Neutrophil (primary cell): ENCODE measurements around the gene KIF5A.
"Not testable (repeated sequence)": the region's sequence is repeated elsewhere in the genome, so short reads cannot be mapped to it uniquely, and the experiment has no call there.

Experiments used
- H3K27ac ChIP-seq: fragments of 200-600 bp; sonication (generic); 2 replicates; pipeline ENCODE4 v1.5.1; 2016; ENCODE audit warnings: mild to moderate bottlenecking, moderate library complexity
- H3K27me3 ChIP-seq: fragments of 200-600 bp; sonication (generic); 2 replicates; pipeline ENCODE4 v1.6.0; 2016; ENCODE audit warnings: mild to moderate bottlenecking
- H3K36me3 ChIP-seq: fragments of 200-600 bp; sonication (generic); 2 replicates; pipeline ENCODE4 v1.5.1; 2017
- H3K4me1 ChIP-seq, 2 experiments: fragments of 200-600 bp in 1 of 2; sonication (generic) in 1 of 2; 1 replicate in 1 of 2; 2 replicates in 1 of 2; pipeline versions ENCODE4 v1.5.1 to v1.6.1; 2013 to 2016; ENCODE audit warnings: low read depth in 1 of 2, low read length in 1 of 2, mild to moderate bottlenecking in 1 of 2, moderate library complexity in 1 of 2; ENCODE audit not compliant: control insufficient read depth in 1 of 2, insufficient read depth in 1 of 2
- H3K4me3 ChIP-seq, 2 experiments: fragments of 200-600 bp in 1 of 2; sonication (generic) in 1 of 2; 1 replicate in 1 of 2; 2 replicates in 1 of 2; pipeline ENCODE4 v1.5.1; 2013 to 2016; ENCODE audit warnings: low read depth in 1 of 2, low read length in 1 of 2, mild to moderate bottlenecking in 1 of 2, moderate library complexity in 1 of 2
- H3K9me3 ChIP-seq: fragments of 200-600 bp; sonication (generic); 2 replicates; pipeline ENCODE4 v1.5.1; 2016
- CTCF ChIP-seq: fragments of 200-600 bp; sonication (generic); IDR thresholded peaks from 2 replicates; pipeline ENCODE4 v1.5.1; 2016; ENCODE audit warnings: antibody characterized with exemption

Gene KIF5A

GRCh38 chr12:57549909-57550640, at the start of gene KIF5A:
TSS of gene KIF5A (plus strand) at chr12:57550044. CDS start at chr12:57550272, 228 bp downstream.
- Histone ChIP-seq H3K27me3 (peaks cover 72% of the 10 kb centered on the region), H3K9me3 (no peaks in the 10 kb centered on the region), H3K27ac (no peak within 1 kb of the TSS), H3K4me3 (peak within 1 kb of the TSS; percentile 35 to 58), H3K4me1 (peaks cover 28 to 35% of the 10 kb centered on the region in 2 experiments), H3K36me3 (no peaks in the 10 kb centered on the region)
- TF ChIP-seq CTCF = no peak

- Histone ChIP-seq H3K4me3 (no peak overlapping the region), H3K27me3 (no peaks in the 10 kb centered on the region), H3K9me3 (no peaks in the 10 kb centered on the region), H3K4me1 (peaks cover 16 to 18% of the 10 kb centered on the region in 2 experiments), H3K36me3 (peaks cover 83% of the 10 kb centered on the region), H3K27ac (peak overlapping the region; percentile 68)
- no peak for TF ChIP-seq CTCF
Measured at GRCh38 chr12:57500213-57500612, 49.6 kb upstream of the KIF5A start.

- not testable (repeated sequence) for H3K4me3 ChIP-seq, H3K27me3 ChIP-seq, H3K27ac ChIP-seq, H3K9me3 ChIP-seq
- peaks cover 16 to 18% of the 10 kb centered on the region in 2 experiments for H3K4me1 ChIP-seq
- H3K36me3 ChIP-seq = peaks cover 85% of the 10 kb centered on the region
Measured at GRCh38 chr12:57502311-57502969, 47.4 kb upstream of the KIF5A start.

GRCh38 chr12:57506541-57506940, 43.3 kb upstream of the KIF5A start:
- not testable (repeated sequence) for H3K27me3 ChIP-seq, H3K4me3 ChIP-seq, H3K4me1 ChIP-seq, H3K9me3 ChIP-seq, H3K27ac ChIP-seq
- H3K36me3 ChIP-seq = peaks cover 83% of the 10 kb centered on the region

GRCh38 chr12:57507796-57508195, 42.0 kb upstream of the KIF5A start:
- H3K27me3 ChIP-seq, H3K27ac ChIP-seq, H3K4me3 ChIP-seq, H3K9me3 ChIP-seq, H3K4me1 ChIP-seq: not testable (repeated sequence)
- H3K36me3 ChIP-seq = peaks cover 85% of the 10 kb centered on the region

- no peaks in the 10 kb centered on the region for H3K4me1 ChIP-seq
- no peak for TF ChIP-seq CTCF
- no peak overlapping the region for H3K27ac ChIP-seq
- H3K9me3 ChIP-seq = no peaks in the 10 kb centered on the region
- no peaks in the 10 kb centered on the region for H3K27me3 ChIP-seq
- H3K4me3 ChIP-seq = no peak overlapping the region
- peaks cover 85% of the 10 kb centered on the region for H3K36me3 ChIP-seq
Measured at GRCh38 chr12:57511161-57511560, 38.7 kb upstream of the KIF5A start.
